A673 (cell line): ENCODE data around the gene TXNL4B.

Source experiments
- CTCF ChIP-seq: fragments of 300-800, 200-600 bp; sonication (generic); conservative IDR thresholded peaks from 2 replicates; pipeline ENCODE4 v1.5.1; 2017; ENCODE audit warnings: low read depth, mild to moderate bottlenecking, antibody characterized with exemption, low read length, moderate library complexity, mixed read lengths
- EZH2 ChIP-seq: fragments of 200-600 bp; sonication (generic); IDR thresholded peaks from 2 replicates; pipeline ENCODE4 v1.6.1; 2017; ENCODE audit warnings: borderline replicate concordance, low read depth, mild to moderate bottlenecking, mixed read lengths, antibody characterized with exemption, low read length; ENCODE audit not compliant: poor library complexity, severe bottlenecking

GRCh38 chr16:72060405-72060804 lies 33.0 kb downstream of the TXNL4B start:
- TF ChIP-seq CTCF (no peak), EZH2 (no peak)
